IMR-90 (cell line): ENCODE measurements around the gene CDK6. TPM values are rescaled to one million over a fixed set of nuclear protein-coding genes. Genes with fewer than 3 reads are reported as not detected.

Experiments used
- ATAC-seq: fragments of 200-7000 bp; cut with Tn5 transposase; 2 replicates; pipeline ENCODE4 v1.9.1; 2020; ENCODE audit warnings: low read depth, mild to moderate bottlenecking, moderate library complexity
- BruUV-seq: library from RNA; stranded (reverse); fragments of 400-500 nt; replicated peaks from 2 replicates; lab custom pipeline; 2021; lab: Mats Ljungman, UMichigan
- CTCF ChIA-PET: fragments of 300-600 bp; formaldehyde crosslinking; extraction: SDS; loops from one replicate; lab custom pipeline; 2021; ENCODE audit warnings: antibody characterized with exemption; lab: Yijun Ruan, JAX
- POLR2A ChIA-PET: fragments of 300-600 bp; sonication (Branson Sonifier 250); formaldehyde crosslinking; loops from one replicate; lab custom pipeline; 2022; ENCODE audit warnings: antibody characterized with exemption; ENCODE audit not compliant: unreplicated experiment; lab: Charles Lee
- DNase-seq: peaks from one replicate; pipeline ENCODE4 v3.0.0; 2013
- H2AFZ ChIP-seq: replicated peaks from 2 replicates; pipeline ENCODE3; 2013; ENCODE audit warnings: low read length, mild to moderate bottlenecking; ENCODE audit not compliant: poor library complexity
- H2AK5ac ChIP-seq: 2 replicates; pipeline ENCODE4 v1.6.1; 2013; ENCODE audit warnings: low read depth, low read length, inconsistent platforms
- H2AK9ac ChIP-seq: replicated peaks from 2 replicates; pipeline ENCODE3; 2013; ENCODE audit warnings: mild to moderate bottlenecking, low read depth, low read length, moderate library complexity; ENCODE audit not compliant: poor library complexity
- H2BK120ac ChIP-seq: 2 replicates; pipeline ENCODE4 v1.6.1; 2013; ENCODE audit warnings: low read depth, low read length, inconsistent platforms
- H2BK15ac ChIP-seq: 3 replicates; pipeline ENCODE4 v1.6.1; 2013; ENCODE audit warnings: low read depth, low read length, inconsistent platforms
- H2BK20ac ChIP-seq: 2 replicates; pipeline ENCODE4 v1.6.1; 2013; ENCODE audit warnings: low read depth, mild to moderate bottlenecking, inconsistent platforms, low read length, moderate library complexity
- H2BK5ac ChIP-seq: 2 replicates; pipeline ENCODE4 v1.6.1; 2013; ENCODE audit warnings: mild to moderate bottlenecking, low read depth, low read length, inconsistent platforms; ENCODE audit not compliant: poor library complexity, severe bottlenecking
- H3K14ac ChIP-seq: replicated peaks from 2 replicates; pipeline ENCODE4 v1.6.1; 2013; ENCODE audit warnings: low read depth, low read length, inconsistent platforms
- H3K18ac ChIP-seq: 2 replicates; pipeline ENCODE4 v1.6.1; 2013; ENCODE audit warnings: low read depth, low read length, control low read depth
- H3K23ac ChIP-seq: 2 replicates; pipeline ENCODE4 v1.6.1; 2013; ENCODE audit warnings: low read depth, low read length, inconsistent platforms
- H3K27ac ChIP-seq: 2 replicates; pipeline ENCODE4 v1.5.1; 2013; ENCODE audit warnings: mild to moderate bottlenecking, control low read depth, low read length; ENCODE audit not compliant: insufficient read depth
- H3K27me3 ChIP-seq: 2 replicates; pipeline ENCODE4 v1.6.1; 2013; ENCODE audit warnings: low read length; ENCODE audit not compliant: control insufficient read depth, insufficient read depth
- H3K36me3 ChIP-seq: 2 replicates; pipeline ENCODE4 v1.6.1; 2013; ENCODE audit warnings: low read length, mixed read lengths; ENCODE audit not compliant: control insufficient read depth, insufficient read depth
- H3K4ac ChIP-seq: 2 replicates; pipeline ENCODE4 v1.6.1; 2013; ENCODE audit warnings: low read depth, low read length, inconsistent platforms
- H3K4me1 ChIP-seq: 2 replicates; pipeline ENCODE4 v1.6.1; 2013; ENCODE audit warnings: low read length, mixed read lengths; ENCODE audit not compliant: control insufficient read depth, insufficient read depth
- H3K4me2 ChIP-seq: 2 replicates; pipeline ENCODE4 v1.6.1; 2013; ENCODE audit warnings: low read depth, mild to moderate bottlenecking, control low read depth, low read length, moderate library complexity
- H3K4me3 ChIP-seq: 2 replicates; pipeline ENCODE4 v1.5.1; 2013; ENCODE audit warnings: low read depth, mild to moderate bottlenecking, control low read depth, low read length, moderate library complexity; ENCODE audit not compliant: insufficient read depth
- H3K56ac ChIP-seq: 2 replicates; pipeline ENCODE4 v1.6.1; 2013; ENCODE audit warnings: low read length, inconsistent platforms; ENCODE audit not compliant: insufficient read depth; ENCODE audit errors: extremely low read depth
- H3K79me1 ChIP-seq, 2 experiments: 2 replicates each; pipeline ENCODE4 v1.6.1; 2013; ENCODE audit warnings: low read length in 2 of 2, inconsistent platforms in 1 of 2, low read depth in 1 of 2
- H3K9ac ChIP-seq: 2 replicates; pipeline ENCODE4 v1.6.1; 2013; ENCODE audit warnings: low read depth, low read length, control low read depth
- H3K9me1 ChIP-seq: 2 replicates; pipeline ENCODE4 v1.6.1; 2013; ENCODE audit warnings: low read length, inconsistent platforms; ENCODE audit not compliant: insufficient read depth
- H3K9me3 ChIP-seq: 2 replicates; pipeline ENCODE4 v1.6.1; 2013; ENCODE audit warnings: low read length; ENCODE audit not compliant: control insufficient read depth, insufficient read depth
- H4K20me1 ChIP-seq: 2 replicates; pipeline ENCODE4 v1.6.1; 2013; ENCODE audit warnings: low read length, inconsistent platforms; ENCODE audit not compliant: insufficient read depth
- H4K5ac ChIP-seq: 2 replicates; pipeline ENCODE4 v1.6.1; 2013; ENCODE audit warnings: mild to moderate bottlenecking, low read depth, low read length, control low read depth
- H4K8ac ChIP-seq, 2 experiments: 2 replicates each; pipeline ENCODE4 v1.6.1; 2013; ENCODE audit warnings: low read depth in 2 of 2, low read length in 2 of 2, control low read depth in 1 of 2, inconsistent platforms in 1 of 2
- H4K91ac ChIP-seq: 2 replicates; pipeline ENCODE4 v1.6.1; 2013; ENCODE audit warnings: low read depth, low read length, inconsistent platforms; ENCODE audit not compliant: insufficient read depth
- BHLHE40 ChIP-seq: fragments of 150-350 bp; IDR thresholded peaks from 2 replicates; pipeline ENCODE4 v1.6.1; 2016; ENCODE audit warnings: mild to moderate bottlenecking, low read depth, low read length
- RCOR1 ChIP-seq: IDR thresholded peaks from 2 replicates; pipeline ENCODE4 v1.6.1; 2012; ENCODE audit warnings: mild to moderate bottlenecking, low read length, improper control_type of control experiment; ENCODE audit not compliant: insufficient replicate concordance
- WGBS, 2 experiments: methylation state at CpG; one replicate each; pipeline versions ENCODE4 v1.1.5 to v1.1.7; 2013; ENCODE audit warnings: missing lambda C conversion rate in 2 of 2; ENCODE audit not compliant: insufficient read length in 1 of 2; ENCODE audit errors: extremely low coverage in 2 of 2; 5-methylcytosine and 5-hydroxymethylcytosine counted together
- dilution Hi-C: fragments of 300-500 bp; cut with HindIII; formaldehyde crosslinking; loops from one replicate; pipeline ENCODE4 v1.14.3; 2018; ENCODE audit warnings: low sequenced_read_pairs; ENCODE audit not compliant: unreplicated experiment
- in situ Hi-C: fragments of 300-500 bp; cut with MboI; formaldehyde crosslinking; loops from 3 replicates; pipeline ENCODE4 v1.14.3; 2019; ENCODE audit warnings: low sequenced_read_pairs, inconsistent platforms, mixed read lengths
- intact Hi-C: fragments of 100-400 bp; cut with micrococcal nuclease; formaldehyde crosslinking; loops from 2 replicates; pipeline ENCODE4 v1.10.0; 2022
- polyA plus RNA-seq, 3 experiments: library from polyadenylated mRNA; depleted of rRNA; stranded (reverse); fragments of >200 nt; gene quantifications; 2 replicates each; pipeline ENCODE4 v1.2.3, GENCODE V29; 2012; ENCODE audit warnings: low replicate concordance in 1 of 3
- total RNA-seq: library from RNA; depleted of rRNA; stranded (reverse); fragments of >200 nt; gene quantifications from 2 replicates; pipeline ENCODE4 v1.2.3, GENCODE V29; 2012

CDK6 gene
- total and polyA plus RNA-seq, 2 of the 4 experiments (the other 2 are of a cell fraction): 21.5 to 195 TPM

- Histone ChIP-seq H3K23ac (no peak overlapping the region), H3K27ac (no peak overlapping the region), H3K9me3 (no peaks in the 10 kb centered on the region), H4K20me1 (peaks cover 41% of the 10 kb centered on the region), H2AFZ (no peak overlapping the region), H2BK120ac (no peak overlapping the region), H4K8ac (no peak overlapping the region), H3K9ac (no peak overlapping the region), H3K4me2 (no peak overlapping the region), H3K18ac (no peak overlapping the region), H3K4me3 (no peak overlapping the region), H3K14ac (no peak overlapping the region), H2BK5ac (no peak overlapping the region), H3K27me3 (no peaks in the 10 kb centered on the region), H3K4ac (no peak overlapping the region), H4K91ac (no peak overlapping the region), H3K9me1 (peaks cover 6% of the 10 kb centered on the region), H2BK20ac (no peak overlapping the region), H2AK5ac (no peak overlapping the region), H3K79me1 (peaks cover 12 to 47% of the 10 kb centered on the region in 2 experiments), H2AK9ac (no peak overlapping the region), H2BK15ac (no peak overlapping the region), H3K36me3 (peaks cover 6% of the 10 kb centered on the region), H4K5ac (no peak overlapping the region), H3K56ac (no peak overlapping the region), H3K4me1 (peaks cover 13% of the 10 kb centered on the region)
- no CpG with 5 or more reads among the region's 1 CpG for WGBS, 2 experiments
- ATAC-seq (no peak), DNase-seq (no peak)
- BruUV-seq: no TSS peak
- TF ChIP-seq RCOR1 (no peak), BHLHE40 (no peak)
- dilution Hi-C loops (no loop called here), intact Hi-C loops (no loop called here), in situ Hi-C loops (no loop called here)
- POLR2A ChIA-PET: no interaction called here
- CTCF ChIA-PET: no interaction called here
Observed at GRCh38 chr7:92777993-92778392, 58.4 kb downstream of the CDK6 start.
